NCI-H526 treated with DMSO at 0.1 percent for 48 hours (cell line): ENCODE results near the gene ZBTB5.
"Not testable (repeated sequence)": the region's sequence is repeated elsewhere in the genome, so short reads cannot be mapped to it uniquely, and the experiment has no call there.

Source experiments
- DNase-seq: peaks from one replicate; lab custom pipeline; 2025; lab: John Stamatoyannopoulos, UW

Gene ZBTB5

DNA sequence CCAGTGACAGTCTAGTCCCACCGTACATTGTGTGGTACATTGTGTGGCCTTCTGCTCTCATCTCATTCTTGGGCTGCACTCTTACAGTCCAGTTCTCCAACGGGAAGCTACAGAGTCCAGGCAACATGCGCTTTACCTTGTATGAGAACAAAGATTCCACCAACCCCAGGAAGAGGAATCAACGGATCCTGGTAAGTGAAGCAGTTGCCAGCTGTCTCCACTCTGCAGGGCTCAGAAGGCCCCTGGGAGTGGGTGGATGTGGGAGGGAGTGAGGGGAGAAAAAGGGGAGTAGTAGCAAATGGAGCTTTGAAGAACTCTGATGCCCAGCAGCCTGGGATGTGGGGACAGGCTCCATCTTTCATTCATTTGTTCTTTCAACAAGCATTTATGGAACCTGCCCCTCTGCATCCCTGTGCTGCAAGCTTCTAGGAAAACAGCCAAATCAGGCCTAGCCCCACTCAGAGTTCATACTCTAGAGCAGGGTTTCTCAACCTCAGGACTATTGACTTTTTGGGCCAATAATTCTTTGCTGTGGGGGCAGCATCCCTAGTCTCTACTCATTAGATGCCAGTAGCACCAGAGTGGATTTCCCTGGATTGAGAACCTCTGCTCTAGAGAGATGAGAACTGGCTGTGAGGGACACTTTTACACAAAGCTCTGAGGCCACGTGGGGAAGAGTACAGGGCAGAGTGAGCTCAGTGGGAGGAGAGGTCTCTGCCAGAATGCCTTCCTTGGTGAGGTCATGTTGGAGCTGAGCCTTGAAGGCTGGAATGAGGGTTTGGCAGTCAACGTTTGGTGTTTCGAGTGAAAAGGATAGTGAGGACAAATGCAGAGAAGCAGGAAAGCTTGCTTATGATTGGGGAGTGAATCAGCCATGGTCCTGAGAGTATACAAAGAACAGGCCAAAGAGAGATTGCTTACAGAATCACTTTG lies 21.6 kb upstream of the ZBTB5 start:
- DNase-seq, result no peak

DNA sequence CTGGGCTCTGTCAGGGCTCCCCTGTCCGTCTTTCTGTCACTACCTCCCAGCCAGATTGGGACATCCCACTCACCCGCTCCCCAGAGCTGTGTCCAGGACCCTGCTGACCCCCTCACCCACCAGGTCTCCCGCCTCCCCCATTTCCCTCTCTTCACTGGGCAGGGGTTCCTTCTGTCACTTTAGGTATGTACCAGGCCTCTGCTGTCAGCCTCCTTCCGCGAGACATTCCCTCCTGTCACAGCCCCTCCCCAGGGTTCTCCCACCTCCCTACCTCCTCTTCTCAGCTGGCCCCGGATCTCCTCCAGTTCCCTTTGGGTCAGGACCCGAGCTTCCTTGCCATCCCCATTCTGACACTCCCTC lies 21.0 kb upstream of the ZBTB5 start:
- DNase-seq, result no peak

DNA sequence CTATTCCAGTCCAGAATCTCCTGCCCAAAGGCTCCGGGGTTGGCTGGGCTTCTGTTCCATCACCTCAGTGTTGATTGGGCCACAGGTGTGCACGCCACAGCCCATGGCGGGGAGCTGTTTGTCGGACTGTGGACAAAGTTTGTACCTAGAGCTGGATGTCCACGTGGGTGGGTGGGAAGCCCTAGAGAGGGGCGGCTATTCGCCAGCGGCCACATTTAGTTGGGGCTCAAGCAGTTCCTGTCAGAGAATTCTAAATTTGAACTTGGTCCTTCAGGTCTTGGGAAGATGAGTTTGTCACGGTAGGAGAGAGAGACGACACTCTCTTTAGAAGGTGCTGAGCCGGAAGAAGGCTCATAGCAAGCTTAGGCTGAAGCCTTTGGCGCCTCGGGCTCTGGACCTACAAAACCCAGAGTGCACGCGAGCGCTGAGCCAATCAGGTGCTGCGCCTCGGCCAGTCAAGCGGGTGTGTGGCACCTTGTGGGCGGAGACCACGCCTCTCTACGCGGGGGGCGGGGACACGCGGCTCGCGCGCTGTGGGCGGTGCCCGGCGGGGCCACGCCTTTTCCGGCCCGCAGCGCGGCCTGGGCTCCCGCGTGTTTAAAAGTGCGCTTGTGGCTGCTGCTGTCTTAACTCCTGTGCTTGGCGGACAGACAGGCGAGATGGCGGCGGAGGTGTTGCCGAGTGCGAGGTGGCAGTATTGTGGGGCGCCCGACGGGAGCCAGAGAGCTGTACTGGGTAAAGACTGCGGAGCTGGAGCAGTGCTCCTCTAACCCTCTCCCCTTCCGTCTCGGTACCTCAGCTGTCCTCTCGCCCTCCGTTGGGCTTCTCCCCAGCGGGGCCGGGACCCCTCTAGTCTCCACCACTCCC lies 20.4 kb upstream of the ZBTB5 start, which contains the start of gene POLR1E:
POLR1E (plus strand) TSS at position 560 of the 867 bp plus-strand sequence; CDS start at position 660, 100 bp downstream.
- peak; percentile 88 for DNase-seq

DNA sequence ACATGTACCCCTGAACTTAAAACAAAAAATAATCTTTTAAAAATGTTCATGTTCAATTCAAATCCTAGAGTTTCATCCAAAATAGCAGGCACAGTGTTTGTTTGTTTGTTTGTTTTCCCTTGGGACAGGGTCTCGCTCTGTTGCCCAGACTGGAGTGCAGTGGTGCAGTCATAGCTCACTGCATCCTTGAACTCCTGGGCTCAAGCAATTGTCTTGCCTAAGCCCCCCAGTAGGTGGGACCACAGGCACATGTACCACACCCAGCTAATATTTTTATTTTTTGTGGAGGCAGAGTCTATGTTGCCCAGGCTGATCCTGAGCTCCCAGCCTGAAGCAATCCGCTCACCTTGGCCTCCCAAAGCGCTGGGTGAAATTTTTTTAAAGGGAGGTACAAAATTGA lies 15.5 kb upstream of the ZBTB5 start:
- DNase-seq, result no peak

DNA sequence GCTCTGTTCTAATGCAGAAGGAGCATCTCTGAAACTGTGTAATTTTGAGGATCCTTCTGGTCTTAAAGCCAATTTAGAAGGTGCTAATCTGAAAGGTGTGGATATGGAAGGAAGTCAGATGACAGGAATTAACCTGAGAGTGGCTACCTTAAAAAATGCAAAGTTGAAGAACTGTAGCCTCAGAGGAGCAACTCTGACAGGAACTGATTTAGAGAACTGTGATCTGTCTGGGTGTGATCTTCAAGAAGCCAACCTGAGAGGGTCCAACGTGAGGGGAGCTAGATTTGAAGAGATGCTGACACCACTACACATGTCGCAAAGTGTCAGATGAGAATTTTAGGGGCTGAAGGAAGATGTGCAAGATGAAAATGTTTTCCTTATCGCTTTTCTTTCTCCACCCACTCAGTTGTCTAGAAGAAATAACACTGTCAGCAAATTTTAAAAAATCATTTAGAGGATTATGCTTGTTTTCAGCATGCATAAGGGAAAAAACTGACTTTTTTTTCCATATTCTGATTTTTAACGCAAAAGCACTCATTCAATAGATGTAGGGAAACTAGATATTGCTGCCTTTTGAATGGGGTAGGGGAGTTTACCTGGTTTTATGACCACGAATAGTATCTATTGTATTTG lies 12.9 kb upstream of the ZBTB5 start:
- DNase-seq, result not testable (repeated sequence)

DNA sequence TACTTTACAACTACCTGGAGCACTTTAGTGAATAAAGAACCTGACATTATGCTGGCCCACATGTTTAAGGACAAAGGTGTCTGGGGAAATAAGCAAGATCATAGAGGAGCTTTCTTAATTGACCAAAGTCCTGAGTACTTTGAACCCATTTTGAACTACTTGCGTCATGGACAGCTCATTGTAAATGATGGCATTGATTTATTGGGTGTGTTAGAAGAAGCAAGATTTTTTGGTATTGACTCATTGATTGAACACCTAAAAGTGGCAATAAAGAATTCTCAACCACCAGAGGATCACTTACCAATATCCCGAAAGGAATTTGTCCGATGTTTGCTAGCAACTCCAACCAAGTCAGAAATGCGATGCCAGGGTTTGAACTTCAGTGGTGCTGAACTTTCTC lies 12.2 kb upstream of the ZBTB5 start:
- DNase-seq, result not testable (repeated sequence)

DNA sequence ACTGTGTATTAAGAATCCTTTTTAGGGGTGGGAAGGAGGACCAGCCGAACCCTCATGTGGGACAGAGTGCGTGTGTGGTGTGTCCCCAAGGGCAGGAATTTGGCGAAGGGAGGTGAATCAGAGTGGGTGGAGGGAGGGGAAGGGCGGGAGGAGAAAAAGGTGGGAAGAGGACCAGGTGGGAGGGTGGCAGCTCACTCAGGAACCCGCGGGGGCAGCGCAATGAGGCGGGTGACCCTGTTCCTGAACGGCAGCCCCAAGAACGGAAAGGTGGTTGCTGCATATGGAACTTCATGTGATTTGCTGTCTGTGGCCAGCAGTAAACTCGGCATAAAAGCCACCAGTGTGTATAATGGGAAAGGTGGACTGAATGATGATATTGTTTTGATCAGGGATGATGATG lies 11.7 kb upstream of the ZBTB5 start:
- no peak for DNase-seq

DNA sequence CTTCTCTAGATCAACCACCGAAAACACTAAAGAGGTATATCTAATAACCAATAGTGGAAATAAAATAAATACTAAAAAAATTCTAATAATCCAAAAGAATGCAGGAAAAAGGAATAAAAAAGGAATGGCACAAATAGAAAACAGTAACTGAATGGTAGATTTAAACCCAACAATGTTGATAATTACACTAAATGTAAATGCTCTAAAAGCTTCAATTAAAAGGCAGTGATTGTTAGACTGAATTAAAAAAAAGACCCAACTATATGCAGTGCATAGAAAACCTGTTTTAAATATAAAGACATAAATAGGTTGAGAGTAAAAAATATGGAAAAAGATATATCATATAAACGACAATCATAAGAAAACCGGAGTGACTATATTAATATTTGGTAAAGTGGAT lies 9.2 kb upstream of the ZBTB5 start:
- DNase-seq, result no peak

DNA sequence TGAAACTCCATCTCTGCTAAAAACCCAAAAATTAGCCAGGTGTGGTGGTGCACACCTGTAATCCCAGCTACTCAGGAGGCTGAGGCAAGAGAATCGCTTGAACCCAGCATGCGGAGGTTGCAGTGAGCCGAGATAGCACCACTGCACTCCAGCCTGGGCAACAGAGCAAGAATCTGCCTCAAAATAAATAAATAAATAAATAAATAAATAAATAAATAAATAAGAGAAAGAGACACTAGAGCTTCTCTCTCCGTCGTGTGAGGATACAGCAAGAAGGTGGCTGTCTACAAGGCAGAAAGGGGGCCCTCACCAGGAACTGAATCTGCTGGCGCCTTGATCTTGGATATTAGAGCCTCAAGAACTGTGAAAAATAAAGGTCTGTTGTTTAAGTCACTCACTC lies 8.7 kb upstream of the ZBTB5 start:
- DNase-seq, result not testable (repeated sequence)

DNA sequence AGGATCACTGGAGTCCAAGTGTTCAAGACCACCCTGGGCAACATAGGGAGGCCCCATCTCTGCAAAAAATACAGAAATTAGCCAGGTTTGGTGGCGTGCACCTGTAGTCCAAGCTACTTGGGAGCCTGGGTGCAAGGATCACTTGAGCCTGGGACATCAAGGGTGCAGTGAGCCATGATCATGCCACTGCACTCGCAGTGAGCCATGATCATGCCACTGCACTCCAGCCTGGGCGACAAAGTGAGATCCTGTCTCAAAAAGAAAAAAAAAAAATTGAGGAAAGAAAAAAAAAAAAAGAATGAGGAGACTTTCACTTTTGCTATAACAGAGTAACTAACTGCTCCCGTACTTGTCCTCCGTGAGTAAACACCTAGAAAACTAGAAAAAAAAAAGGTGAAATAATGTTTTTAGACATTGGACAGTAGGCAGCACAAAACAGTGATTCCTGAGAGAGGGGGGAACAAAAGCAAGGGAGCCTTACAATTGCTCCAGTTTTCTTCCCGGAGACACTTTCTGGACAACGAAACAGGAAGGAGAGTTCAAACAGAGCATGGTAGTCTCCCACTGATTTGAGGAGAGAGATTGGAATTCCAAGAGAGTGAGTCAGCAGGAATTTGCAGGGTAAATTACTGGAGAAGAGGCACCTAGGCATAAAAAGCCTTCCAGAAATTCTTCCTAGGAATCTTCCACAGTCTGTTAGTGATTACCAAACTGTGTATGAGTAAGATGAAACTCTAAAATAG lies 6.9 kb upstream of the ZBTB5 start:
- no peak for DNase-seq

DNA sequence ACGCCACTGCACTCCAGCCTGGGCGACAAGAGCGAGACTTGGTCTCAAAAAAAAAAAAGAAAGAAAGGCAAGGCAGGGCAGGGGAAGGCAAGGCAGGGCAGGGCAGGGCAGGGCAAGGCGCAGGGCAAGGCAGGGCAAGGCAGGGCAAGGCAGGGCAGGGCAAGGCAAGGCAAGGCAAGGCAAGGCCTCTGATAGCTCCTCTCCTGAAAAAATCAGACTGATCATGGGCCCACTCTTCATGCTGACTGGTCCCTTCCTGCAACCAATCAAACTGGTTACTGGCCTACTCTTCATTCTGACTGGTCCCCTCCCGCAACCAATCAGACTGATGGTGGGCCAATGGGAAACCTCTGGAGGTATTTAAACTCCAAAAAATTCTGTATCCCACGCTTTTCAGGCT lies 3.4 kb upstream of the ZBTB5 start:
- no peak for DNase-seq

DNA sequence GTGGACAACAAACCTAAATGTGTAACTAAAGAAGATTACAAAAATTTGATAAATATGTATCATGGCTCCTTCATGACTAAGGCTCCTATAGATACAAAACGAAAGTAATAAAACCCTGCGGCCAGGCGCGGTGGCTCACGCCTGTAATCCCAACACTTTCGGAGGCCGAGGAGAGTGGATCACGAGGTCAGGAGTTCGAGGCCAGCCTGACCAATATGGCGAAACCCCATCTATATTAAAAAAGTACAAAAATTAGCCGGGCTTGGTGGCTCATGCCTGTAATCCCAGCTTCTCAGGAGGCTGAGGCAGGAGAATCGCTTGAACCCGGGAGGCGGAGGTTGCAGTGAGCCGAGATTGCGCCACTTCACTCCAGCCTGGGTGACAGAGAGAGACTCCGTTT lies 2.3 kb upstream of the ZBTB5 start:
- not testable (repeated sequence) for DNase-seq

DNA sequence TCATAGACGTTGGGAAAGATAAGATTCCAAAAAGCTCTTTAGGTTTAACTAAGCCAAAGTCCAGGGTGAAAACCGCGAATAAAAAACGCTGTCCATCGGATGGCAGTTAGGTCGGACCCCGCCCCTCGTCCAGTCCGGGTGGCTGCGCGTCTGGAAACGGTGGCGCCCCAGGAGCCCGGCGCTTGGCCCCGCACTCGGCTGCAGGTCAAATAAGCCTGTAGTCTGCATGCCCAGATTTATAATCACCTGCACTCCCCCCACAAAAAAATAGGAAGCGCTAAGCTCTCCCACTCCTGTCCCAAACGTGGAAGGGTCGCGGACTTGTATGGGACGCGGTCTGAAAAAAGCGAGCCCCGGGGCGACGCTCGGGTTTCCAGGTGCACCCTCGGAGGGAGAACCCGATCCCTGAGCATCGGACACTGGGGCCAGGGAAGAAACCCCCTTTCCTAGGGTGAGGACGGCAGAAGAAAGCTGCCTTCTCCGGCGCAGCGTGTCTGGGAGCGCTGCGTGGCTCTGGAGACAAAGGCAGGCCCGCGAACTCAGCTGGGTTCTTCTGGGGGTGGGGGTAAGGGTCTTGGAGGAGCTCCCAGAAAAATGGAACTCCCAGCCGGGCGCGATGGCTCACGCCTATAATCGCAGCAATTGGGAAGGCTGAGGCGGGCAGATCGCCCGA lies 923 bp upstream of the ZBTB5 start:
- peak; percentile 24 for DNase-seq

DNA sequence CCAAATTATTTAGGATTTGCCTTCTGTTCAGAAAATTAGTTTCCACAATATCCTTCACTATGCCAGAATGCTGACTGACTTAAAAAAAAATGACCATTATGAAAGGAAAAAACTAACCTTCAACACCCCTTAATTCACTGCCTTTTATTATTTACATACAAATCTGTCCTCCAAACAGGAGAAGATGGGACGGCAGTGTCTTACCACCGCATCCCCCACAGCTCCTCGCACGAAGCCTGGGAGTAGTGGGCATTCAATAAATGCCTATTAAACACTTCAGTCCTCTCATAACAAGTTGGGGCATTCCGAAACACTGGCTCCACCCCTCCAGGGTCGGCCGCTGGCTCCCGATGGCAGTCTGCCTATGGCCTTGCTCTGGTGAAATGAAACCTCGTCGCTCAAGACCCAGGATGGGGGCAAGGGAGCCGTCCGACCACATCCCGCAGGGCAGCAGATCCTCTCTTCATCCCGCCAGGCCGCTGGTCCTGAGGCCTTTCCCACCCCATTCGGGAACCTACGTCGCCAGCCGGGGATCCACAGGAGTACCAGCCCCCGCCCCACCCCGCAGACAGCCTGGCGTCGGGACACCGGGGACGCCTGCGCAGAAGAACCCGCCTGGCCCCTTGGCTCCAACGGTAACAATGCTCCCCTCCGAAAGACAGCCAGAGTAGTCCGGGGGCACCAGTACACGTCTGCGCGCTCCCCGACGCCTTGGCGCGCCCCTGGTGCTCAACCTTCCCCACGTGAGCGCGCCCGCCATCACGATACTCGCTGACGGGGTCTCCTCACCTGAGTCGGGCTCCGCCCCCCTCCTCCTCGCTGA lies 613 bp downstream of the ZBTB5 start:
- peak; percentile 96 for DNase-seq

DNA sequence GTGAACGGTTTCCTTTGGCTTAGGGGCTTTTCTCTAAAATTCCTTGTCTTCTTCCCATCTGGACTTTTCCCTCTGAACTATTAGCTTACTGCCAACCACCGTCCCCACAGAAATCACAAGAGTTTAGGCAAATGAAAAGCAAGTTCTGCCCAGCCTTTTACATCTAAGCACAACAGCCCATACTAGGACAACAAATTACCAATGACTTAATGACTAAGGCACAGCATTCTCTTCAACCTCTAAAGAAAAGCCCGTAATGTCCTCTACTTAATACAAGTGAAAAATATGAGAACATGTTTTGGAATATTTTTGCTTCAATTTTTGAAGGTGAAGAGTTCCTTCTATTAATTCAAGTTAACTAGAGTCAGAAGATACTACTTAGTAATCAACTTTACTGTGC lies 1.2 kb downstream of the ZBTB5 start:
- no peak for DNase-seq

DNA sequence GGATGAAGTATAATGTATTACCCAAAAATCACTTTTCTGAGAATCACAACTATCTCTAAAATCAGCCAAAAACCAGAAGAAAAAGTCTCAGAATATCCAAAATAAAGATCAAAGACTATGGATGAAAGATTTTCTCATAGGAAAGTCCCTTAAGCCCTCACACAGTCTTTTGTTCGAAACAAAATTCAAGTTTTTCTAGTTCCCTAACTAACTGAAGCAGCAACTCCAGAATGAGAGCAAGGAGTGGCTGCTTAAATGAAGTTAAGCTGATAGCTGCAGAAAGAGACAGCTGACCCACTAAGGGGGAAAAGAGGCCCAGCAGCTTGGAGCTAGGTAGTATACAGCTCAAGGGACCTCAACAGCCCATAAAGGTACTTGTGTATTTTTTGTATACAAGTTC lies 8.4 kb downstream of the ZBTB5 start:
- DNase-seq, result no peak

DNA sequence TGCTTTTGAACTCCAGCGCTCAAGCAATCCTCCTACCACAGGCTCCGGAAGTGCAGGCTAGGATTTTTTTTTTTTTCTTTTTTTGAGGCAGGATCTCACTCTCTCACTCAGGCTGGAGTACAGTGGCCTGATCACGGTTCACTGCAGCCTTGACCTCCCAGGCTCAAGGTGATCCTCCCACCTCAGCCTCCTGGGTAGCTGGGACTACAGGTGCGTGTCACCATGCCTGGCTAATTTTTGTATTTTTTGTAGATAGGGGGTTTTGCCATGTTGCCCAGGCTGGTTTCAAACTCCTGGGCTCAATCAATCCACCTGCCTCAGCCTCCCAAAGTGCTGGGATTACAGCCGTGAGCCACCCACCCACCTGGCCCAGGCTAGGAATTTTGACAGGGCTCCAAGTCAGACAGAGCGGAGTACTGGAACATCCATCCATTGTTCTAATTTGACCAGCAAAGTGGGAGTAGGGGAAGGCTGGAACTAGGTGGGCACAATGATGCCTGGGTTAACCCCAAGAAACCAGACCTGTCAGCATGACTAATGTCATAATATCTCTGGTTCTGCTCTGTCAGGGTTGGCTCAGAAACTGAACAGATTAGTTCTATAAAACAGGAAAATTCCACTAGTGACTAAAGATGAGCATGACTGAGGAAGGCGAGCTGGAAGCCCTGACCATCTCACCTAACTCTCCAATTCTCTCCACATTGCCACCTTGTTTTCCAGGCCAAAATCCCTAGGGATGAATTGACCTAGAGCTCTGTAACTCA lies 9.2 kb downstream of the ZBTB5 start:
- no peak for DNase-seq

DNA sequence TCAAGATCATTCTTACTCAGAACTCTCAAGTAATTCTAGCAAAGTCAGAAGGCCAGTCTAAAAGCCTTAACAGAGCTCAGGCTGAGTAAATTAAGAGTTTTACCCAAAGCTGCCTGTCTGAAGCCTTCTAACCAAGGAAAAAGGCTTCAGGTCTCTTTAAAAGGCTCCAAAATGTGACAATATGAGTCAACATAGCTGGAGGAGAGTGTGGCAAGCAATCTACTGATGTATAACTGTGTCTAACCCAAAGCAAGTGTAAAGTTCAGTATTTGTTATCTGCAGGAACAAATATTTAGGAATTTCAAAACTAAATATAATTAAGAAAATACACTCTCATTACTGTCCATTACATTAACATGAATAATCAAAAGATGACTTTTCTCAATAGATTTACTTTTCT lies 11.0 kb downstream of the ZBTB5 start:
- no peak for DNase-seq

DNA sequence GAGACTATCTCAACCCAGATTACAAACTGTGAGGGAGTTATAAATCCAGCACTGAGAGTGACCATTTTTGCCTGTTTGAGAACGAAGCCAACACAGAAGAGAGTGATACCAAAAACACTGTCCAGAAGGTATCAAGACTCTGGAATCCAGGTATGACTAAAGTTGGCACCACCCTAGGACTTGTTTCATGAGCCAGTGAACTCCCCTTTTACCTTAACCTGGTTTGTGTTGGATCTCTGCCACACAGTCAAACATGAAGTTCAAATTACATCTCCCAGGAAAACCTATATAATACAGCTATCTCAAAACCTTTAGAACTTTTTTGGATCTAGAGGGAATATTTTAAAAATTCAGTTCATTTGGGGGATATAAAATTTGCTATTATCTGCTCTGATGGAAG lies 11.4 kb downstream of the ZBTB5 start:
- no peak for DNase-seq

DNA sequence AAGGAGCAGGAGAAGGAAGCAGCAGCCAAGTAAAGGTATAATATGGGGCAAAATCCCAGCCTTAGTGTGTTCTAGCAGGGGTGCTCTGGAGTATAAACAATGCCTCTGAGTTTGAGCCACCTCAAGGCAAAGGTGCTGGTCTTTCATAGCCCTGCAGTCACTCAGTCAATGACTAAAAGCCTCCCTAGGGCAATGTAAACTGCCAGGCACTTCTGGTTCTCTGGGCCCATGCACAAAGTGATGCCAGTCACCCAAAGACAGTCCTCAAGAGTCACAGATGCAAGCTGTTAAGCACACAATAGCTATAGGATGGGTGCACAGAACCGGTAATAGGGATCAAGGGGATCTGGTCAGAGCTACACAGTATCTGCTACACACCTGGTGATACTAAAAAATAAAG lies 12.6 kb downstream of the ZBTB5 start:
- no peak for DNase-seq
